Peyer's patch (tissue), 4 donors: ENCODE results near the gene DNAH17.

Source experiments
- POLR2A ChIP-seq, 2 donors: fragments of 450-650 bp; IDR thresholded peaks; one replicate each; pipeline ENCODE4 v1.5.1; 2017; ENCODE audit warnings: antibody characterized with exemption in 2 of 2, mild to moderate bottlenecking in 2 of 2, moderate library complexity in 2 of 2
- TF ChIP-seq, protein P1 (sequence below), 6 experiments: fragments of 450-650 bp in 4 of 6; fragments of 200-600 bp in 2 of 6; sonication (generic) in 1 of 6; IDR thresholded peaks; one replicate each; pipeline ENCODE4 v1.5.1; 2017 to 2019; ENCODE audit warnings: antibody characterized with exemption in 6 of 6, mild to moderate bottlenecking in 3 of 6, moderate library complexity in 1 of 6

DNA sequence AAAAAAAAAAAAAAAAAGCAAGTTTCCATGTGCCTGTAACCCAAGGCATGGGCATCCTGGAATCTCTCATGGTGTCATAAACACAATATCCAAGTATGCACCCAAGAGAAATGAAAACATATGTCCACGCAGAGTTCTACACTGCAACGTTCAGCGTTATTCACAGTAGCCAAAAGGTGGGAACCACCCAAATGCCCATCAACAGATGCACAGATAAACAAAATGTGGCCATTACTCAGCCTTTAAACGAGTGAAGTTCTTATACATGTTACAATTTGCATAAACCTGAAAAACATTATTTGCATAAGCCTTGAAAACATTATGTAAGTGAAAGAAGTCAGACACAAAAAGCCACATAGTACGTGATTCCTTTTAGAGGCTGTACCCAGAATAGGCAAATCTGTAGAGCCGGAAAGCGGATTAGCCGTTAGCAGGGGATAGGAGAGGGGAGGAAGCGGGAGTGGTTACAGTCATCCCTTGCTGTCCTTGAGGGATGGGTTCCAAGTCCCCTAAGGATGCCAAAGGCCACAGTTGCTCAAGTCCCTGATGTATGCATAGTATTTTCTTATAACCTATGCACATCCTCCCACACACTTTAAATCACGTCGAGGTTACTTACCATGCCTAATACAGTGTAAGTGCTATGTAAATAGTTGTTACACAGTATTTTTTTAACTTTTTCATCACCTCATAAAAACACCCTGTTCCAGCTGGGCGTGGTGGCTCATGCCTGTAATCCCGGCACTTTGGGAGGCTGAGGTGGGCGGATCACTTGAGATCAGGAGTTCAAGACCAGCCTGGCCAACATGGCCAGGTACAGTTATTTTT lies 47.3 kb upstream of the DNAH17 start:
- TF ChIP-seq, protein P1, sequence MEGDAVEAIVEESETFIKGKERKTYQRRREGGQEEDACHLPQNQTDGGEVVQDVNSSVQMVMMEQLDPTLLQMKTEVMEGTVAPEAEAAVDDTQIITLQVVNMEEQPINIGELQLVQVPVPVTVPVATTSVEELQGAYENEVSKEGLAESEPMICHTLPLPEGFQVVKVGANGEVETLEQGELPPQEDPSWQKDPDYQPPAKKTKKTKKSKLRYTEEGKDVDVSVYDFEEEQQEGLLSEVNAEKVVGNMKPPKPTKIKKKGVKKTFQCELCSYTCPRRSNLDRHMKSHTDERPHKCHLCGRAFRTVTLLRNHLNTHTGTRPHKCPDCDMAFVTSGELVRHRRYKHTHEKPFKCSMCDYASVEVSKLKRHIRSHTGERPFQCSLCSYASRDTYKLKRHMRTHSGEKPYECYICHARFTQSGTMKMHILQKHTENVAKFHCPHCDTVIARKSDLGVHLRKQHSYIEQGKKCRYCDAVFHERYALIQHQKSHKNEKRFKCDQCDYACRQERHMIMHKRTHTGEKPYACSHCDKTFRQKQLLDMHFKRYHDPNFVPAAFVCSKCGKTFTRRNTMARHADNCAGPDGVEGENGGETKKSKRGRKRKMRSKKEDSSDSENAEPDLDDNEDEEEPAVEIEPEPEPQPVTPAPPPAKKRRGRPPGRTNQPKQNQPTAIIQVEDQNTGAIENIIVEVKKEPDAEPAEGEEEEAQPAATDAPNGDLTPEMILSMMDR (IDR thresholded peaks at IDR 0.05), result no peak
- TF ChIP-seq POLR2A (IDR thresholded peaks at IDR 0.05), result no peak
